ENCODE results near the gene XCR1. TPM values are rescaled to one million over a fixed set of nuclear protein-coding genes. Genes with fewer than 3 reads are reported as not detected.

The XCR1 gene
- total RNA-seq, 2 donors from 2014 or later, result not detected

DNA sequence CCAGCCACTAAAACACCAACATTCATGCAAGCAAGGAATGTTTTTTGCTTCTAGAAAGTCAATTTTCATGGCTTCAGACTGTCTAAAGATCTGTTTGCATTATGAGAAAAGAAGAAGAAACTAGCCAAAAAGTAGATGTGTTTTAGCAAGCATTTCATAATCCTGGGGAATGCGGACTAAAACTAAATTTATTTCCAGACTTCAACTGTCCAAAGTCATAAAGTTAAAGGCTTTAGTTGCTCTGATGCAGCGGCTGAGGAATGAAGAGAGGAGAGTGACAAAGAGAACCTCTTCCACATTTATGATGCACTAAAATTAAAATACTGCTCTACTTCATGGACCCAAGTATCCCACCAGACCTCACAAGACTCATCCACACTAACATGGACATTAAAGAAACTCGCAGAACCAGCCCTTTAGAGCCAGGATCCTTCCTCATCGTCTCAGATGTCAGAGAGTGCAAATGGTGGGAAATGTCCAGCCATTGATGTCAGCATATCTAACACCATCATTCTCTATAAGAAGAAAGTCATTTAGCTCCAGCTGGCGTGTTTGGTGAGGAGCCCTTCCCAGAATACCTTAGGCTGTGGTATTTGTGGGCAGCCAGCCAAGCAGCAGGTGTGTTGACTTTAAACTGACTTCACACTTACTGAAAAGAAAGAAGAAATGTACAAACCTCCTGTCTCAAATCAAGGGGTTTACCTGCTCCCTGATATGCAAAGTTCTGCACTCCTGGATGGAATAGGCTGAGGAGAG, 49.1 kb downstream of the XCR1 start:
- H3K27me3 Mint-ChIP-seq (ENCODE audit: insufficient read depth), result no peaks in the 10 kb centered on the region
- no peak overlapping the region for H3K27ac Mint-ChIP-seq
- Histone ChIP-seq H3K27me3 (ENCODE audit: control insufficient read depth, insufficient read depth, low read length, poor library complexity, severe bottlenecking) (no peaks in the 10 kb centered on the region), H3K9ac (ENCODE audit: extremely low read depth, low read length, poor library complexity, severe bottlenecking) (no peak overlapping the region), H3K4me1 (ENCODE audit: control insufficient read depth, insufficient read depth, low read length) (no peaks in the 10 kb centered on the region), H3K4me3 (ENCODE audit: low read length) (no peak overlapping the region), H3K27ac (ENCODE audit: low read depth, low read length) (no peak overlapping the region), H3K36me3 (ENCODE audit: control insufficient read depth, insufficient read depth, low read length) (peaks cover 70% of the 10 kb centered on the region), H3K9me3 (ENCODE audit: control insufficient read depth, low read length) (no peaks in the 10 kb centered on the region)
- TF ChIP-seq, protein P1, sequence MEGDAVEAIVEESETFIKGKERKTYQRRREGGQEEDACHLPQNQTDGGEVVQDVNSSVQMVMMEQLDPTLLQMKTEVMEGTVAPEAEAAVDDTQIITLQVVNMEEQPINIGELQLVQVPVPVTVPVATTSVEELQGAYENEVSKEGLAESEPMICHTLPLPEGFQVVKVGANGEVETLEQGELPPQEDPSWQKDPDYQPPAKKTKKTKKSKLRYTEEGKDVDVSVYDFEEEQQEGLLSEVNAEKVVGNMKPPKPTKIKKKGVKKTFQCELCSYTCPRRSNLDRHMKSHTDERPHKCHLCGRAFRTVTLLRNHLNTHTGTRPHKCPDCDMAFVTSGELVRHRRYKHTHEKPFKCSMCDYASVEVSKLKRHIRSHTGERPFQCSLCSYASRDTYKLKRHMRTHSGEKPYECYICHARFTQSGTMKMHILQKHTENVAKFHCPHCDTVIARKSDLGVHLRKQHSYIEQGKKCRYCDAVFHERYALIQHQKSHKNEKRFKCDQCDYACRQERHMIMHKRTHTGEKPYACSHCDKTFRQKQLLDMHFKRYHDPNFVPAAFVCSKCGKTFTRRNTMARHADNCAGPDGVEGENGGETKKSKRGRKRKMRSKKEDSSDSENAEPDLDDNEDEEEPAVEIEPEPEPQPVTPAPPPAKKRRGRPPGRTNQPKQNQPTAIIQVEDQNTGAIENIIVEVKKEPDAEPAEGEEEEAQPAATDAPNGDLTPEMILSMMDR (conservative IDR thresholded peaks at IDR 0.05), result no peak
- peaks cover 46% of the 10 kb centered on the region for H3K36me3 Mint-ChIP-seq (ENCODE audit: low read depth)
- whole genome bisulfite sequencing, 2 experiments (ENCODE audit: insufficient coverage in 1 of 2, insufficient read length in 1 of 2), result 95 to 98% methylated on average over 4 to 5 of the region's 5 CpGs
- H3K9me3 Mint-ChIP-seq, result no peaks in the 10 kb centered on the region
- no peaks in the 10 kb centered on the region for H3K4me1 Mint-ChIP-seq
- H3K4me3 Mint-ChIP-seq, result no peak overlapping the region
- DNase-seq, result no peak

DNA sequence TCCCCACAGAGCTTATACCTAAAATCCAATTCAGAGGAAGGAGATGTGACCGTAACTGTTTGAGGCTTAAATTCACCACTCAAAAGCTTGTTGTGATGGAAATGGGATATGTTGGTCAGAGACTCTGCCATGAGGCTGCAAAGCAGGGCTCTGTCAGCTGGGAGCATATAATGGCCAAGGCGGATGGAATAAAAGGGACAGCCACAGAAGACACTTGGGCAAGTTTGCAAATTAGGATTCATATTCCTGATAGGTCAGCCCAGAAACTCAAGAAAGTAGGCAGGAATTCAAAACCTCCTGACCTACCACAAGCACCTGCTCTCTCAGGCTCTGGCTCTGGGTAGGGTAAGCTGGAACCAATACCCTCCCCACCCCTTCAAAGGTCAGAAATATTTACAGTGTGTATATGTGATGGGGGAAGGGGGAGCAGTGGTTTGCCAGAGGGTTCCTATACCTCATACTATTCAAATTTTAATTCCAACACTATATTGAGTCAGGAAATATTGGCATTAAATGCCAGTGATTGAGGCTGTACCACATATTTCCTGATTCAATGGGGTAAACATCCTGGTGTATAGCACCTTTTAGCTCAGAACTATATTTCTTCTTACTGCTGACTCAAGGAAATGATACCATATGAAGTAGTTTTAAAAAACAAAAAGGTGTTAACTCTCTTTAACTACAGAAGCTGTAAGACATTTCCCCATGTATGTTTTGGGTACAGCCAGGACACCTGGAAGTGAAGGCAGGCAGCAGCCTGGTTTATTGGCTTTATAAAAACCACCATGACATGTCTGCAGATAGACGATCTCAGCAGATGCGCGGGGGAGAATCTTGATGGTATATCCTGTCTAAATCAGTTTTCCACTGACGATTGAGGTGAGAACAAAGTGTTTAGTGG, 50.8 kb downstream of the XCR1 start:
- peaks cover 53% of the 10 kb centered on the region for H3K36me3 Mint-ChIP-seq (ENCODE audit: low read depth)
- H3K4me3 Mint-ChIP-seq, result no peak overlapping the region
- Histone ChIP-seq H3K4me3 (ENCODE audit: low read length) (no peak overlapping the region), H3K36me3 (ENCODE audit: control insufficient read depth, insufficient read depth, low read length) (peaks cover 60% of the 10 kb centered on the region), H3K4me1 (ENCODE audit: control insufficient read depth, insufficient read depth, low read length) (no peaks in the 10 kb centered on the region), H3K27ac (ENCODE audit: low read depth, low read length) (no peak overlapping the region), H3K27me3 (ENCODE audit: control insufficient read depth, insufficient read depth, low read length, poor library complexity, severe bottlenecking) (no peaks in the 10 kb centered on the region), H3K9me3 (ENCODE audit: control insufficient read depth, low read length) (no peaks in the 10 kb centered on the region), H3K9ac (ENCODE audit: extremely low read depth, low read length, poor library complexity, severe bottlenecking) (no peak overlapping the region)
- WGBS, 2 experiments (ENCODE audit: insufficient coverage in 1 of 2, insufficient read length in 1 of 2), result 88 to 94% methylated on average over 6 of the region's 6 CpGs
- H3K4me1 Mint-ChIP-seq, result no peaks in the 10 kb centered on the region
- H3K27ac Mint-ChIP-seq, result no peak overlapping the region
- TF ChIP-seq, protein P1 (conservative IDR thresholded peaks at IDR 0.05), result no peak
- H3K9me3 Mint-ChIP-seq, result no peaks in the 10 kb centered on the region
- DNase-seq, result no peak
- no peaks in the 10 kb centered on the region for H3K27me3 Mint-ChIP-seq (ENCODE audit: insufficient read depth)

DNA sequence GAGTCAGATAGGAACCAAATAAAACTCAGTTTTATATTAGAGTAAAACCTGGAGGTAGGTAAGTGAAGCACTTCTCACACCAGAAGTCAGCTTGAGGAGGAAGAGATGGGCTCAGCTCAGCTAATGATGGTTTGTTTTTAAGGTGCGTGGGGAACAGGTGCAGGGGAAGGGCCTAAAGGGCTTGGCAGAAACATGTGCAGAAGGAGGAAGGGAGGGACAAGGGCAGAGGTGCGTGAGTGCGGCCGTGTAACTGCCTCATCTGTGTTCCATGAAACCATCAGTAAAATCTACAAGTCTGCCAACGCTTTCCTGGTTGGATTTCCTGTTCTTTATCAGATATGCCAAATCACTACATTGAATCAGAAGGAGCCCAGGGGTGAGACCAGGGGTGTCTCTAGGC, 51.6 kb downstream of the XCR1 start:
- H3K27ac Mint-ChIP-seq, result no peak overlapping the region
- Histone ChIP-seq H3K27me3 (ENCODE audit: control insufficient read depth, insufficient read depth, low read length, poor library complexity, severe bottlenecking) (no peaks in the 10 kb centered on the region), H3K27ac (ENCODE audit: low read depth, low read length) (no peak overlapping the region), H3K4me1 (ENCODE audit: control insufficient read depth, insufficient read depth, low read length) (no peaks in the 10 kb centered on the region), H3K4me3 (ENCODE audit: low read length) (no peak overlapping the region), H3K9ac (ENCODE audit: extremely low read depth, low read length, poor library complexity, severe bottlenecking) (no peak overlapping the region), H3K9me3 (ENCODE audit: control insufficient read depth, low read length) (no peaks in the 10 kb centered on the region), H3K36me3 (ENCODE audit: control insufficient read depth, insufficient read depth, low read length) (peaks cover 58% of the 10 kb centered on the region)
- H3K36me3 Mint-ChIP-seq (ENCODE audit: low read depth), result peaks cover 55% of the 10 kb centered on the region
- H3K9me3 Mint-ChIP-seq, result no peaks in the 10 kb centered on the region
- no peaks in the 10 kb centered on the region for H3K4me1 Mint-ChIP-seq
- TF ChIP-seq, protein P1 (conservative IDR thresholded peaks at IDR 0.05), result no peak
- H3K27me3 Mint-ChIP-seq (ENCODE audit: insufficient read depth), result no peaks in the 10 kb centered on the region
- 94 to 100% methylated on average over 1 to 5 of the region's 5 CpGs for whole genome bisulfite sequencing, 2 experiments (ENCODE audit: insufficient coverage in 1 of 2, insufficient read length in 1 of 2)
- no peak for DNase-seq
- no peak overlapping the region for H3K4me3 Mint-ChIP-seq
